GM08714 (cell line): Measurements from ENCODE around the gene PLXNC1.

Source experiments
- H3K4me3 ChIP-seq: fragments of 200-500 bp; sonication (Bioruptor generic); 2 replicates; pipeline ENCODE4 v1.5.1; 2014; ENCODE audit warnings: mild to moderate bottlenecking, low read length, inconsistent platforms
- ZNF274 ChIP-seq: IDR thresholded peaks from 2 replicates; pipeline ENCODE4 v1.6.1; 2012; ENCODE audit warnings: mild to moderate bottlenecking, low read depth, low read length

The PLXNC1 gene

GRCh38 chr12:94229902-94230301 is 81.5 kb downstream of the PLXNC1 start:
- H3K4me3 ChIP-seq, result no peak overlapping the region
- TF ChIP-seq ZNF274, result no peak

DNA sequence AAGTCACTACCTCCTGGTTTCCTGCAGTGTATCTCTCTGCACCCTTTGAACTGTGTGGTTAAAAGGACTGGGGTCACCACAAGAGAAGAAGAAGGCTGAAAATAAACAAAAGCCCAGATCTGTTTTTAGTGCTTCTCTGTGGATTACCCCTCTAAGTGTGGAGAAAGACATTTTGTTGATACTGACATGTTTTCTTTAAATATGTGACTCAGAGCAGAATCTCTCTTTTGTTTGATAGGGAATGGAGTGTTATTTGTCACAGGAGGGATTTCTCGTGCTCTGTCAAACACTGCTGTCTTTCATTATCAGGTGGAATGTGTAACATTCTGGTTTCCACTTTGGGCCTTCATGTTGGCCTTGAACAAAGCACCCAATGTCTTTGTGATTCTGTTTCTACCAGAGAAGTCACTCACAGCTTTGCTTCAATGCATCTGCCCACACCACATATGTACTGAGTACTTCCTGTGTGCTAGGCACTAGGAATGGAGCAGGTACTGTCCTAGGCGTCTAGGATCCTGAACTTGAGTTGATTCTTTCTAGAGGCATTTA is 82.1 kb downstream of the PLXNC1 start:
- H3K4me3 ChIP-seq, result no peak overlapping the region
- no peak for TF ChIP-seq ZNF274

GRCh38 chr12:94231709-94232108 is 83.3 kb downstream of the PLXNC1 start:
- H3K4me3 ChIP-seq, result no peak overlapping the region
- no peak for TF ChIP-seq ZNF274

DNA sequence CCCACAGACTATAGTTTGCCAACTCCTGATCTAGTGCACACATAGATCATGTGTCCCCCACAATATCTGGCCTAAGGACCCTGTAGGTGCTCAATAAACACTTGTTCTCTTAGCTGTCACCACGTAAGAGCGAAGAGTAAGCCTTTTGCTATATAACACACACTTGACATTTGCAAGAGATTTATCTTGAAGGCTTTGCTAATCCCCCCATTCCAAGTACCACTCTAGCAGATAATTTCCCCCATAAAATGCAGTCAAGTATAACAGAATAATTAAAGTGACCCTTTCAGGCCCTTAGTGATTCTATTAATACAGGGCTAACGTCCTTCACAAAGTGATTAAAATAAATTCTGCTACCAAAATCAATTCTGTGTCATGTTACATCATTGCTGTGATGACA is 87.5 kb downstream of the PLXNC1 start:
- no peak overlapping the region for H3K4me3 ChIP-seq
- TF ChIP-seq ZNF274, result no peak

- no peak for TF ChIP-seq ZNF274
Measured at GRCh38 chr12:94239332-94239993, 91.1 kb downstream of the PLXNC1 start.

DNA sequence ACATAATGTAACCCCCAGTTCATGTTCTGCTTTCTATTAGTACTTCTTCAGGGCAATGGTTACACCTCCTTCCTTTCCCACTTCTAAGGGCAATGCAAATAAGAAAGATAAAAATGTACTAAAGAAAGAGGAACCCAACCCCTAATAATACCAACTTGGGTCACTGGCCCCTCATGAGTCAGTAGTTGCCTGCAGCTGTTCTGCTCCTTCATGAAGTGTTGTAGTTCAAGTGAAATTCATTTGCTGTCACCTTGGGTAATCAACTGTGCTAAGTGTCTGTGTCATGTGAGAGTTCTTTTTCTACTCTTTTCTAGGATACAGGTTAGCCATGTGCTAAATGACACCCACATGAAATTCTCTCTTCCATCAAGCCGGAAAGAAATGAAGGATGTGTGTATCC is 91.8 kb downstream of the PLXNC1 start:
- no peak for TF ChIP-seq ZNF274

More at GRCh38 chr12:94239332-94239993, 91.1 kb downstream of the PLXNC1 start:
- H3K4me3 ChIP-seq, result no peak overlapping the region

DNA sequence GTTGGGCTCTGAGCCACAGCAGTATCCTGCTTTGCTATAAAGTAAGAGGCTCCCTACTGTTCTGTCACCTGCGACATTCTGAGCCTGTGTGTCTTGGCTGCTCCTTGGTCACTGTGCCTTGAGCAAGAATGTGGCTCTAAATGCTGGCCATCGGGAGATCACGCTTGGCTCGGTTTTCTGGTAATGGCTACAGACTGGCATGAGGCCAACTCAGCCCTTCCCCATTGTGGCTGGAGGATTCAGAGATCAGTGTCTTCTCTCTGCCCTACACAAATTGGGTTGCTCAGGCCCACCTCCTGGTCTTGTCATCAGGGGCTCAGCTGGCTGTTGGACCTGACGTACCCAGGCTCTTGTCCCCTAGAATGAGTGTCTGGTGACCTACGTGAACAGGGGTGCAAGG is 94.5 kb downstream of the PLXNC1 start:
- no peak overlapping the region for H3K4me3 ChIP-seq
- no peak for TF ChIP-seq ZNF274

More for the DNA sequence above, 91.8 kb downstream of the PLXNC1 start:
- peak overlapping the region; percentile 20; the same call in 1 of the 2 replicates for H3K4me3 ChIP-seq

GRCh38 chr12:94244165-94245133 is 96.1 kb downstream of the PLXNC1 start:
- H3K4me3 ChIP-seq, result no peak overlapping the region; the same call in 1 of the 2 replicates
- no peak for TF ChIP-seq ZNF274

GRCh38 chr12:94245631-94246383 is 97.4 kb downstream of the PLXNC1 start:
- H3K4me3 ChIP-seq, result no peak overlapping the region
- TF ChIP-seq ZNF274, result no peak

GRCh38 chr12:94247246-94247645 is 98.9 kb downstream of the PLXNC1 start:
- no peak for TF ChIP-seq ZNF274

GRCh38 chr12:94248582-94248981 is 100.2 kb downstream of the PLXNC1 start:
- no peak overlapping the region for H3K4me3 ChIP-seq
- no peak for TF ChIP-seq ZNF274

More at GRCh38 chr12:94247246-94247645, 98.9 kb downstream of the PLXNC1 start:
- H3K4me3 ChIP-seq, result no peak overlapping the region

DNA sequence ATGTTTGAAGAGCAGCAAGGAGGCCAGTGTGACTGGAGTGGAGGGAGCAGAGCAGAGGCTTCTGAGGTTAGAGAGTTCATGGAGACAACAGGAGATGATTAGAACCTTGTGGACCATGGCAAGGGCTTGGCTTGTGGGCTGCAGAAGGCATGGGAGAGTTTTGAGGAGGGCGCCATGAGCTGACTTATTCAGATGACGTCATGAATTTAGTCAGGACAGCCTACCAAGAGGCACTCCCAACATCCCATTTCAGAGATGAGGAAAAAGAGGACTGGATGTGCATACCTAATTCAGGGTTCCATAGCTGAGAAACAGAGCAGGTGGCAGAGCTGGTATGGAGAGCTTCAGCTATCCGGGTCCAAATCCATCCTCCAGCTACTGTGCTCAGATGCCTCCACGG is 101.8 kb downstream of the PLXNC1 start:
- TF ChIP-seq ZNF274, result no peak
- no peak overlapping the region for H3K4me3 ChIP-seq

DNA sequence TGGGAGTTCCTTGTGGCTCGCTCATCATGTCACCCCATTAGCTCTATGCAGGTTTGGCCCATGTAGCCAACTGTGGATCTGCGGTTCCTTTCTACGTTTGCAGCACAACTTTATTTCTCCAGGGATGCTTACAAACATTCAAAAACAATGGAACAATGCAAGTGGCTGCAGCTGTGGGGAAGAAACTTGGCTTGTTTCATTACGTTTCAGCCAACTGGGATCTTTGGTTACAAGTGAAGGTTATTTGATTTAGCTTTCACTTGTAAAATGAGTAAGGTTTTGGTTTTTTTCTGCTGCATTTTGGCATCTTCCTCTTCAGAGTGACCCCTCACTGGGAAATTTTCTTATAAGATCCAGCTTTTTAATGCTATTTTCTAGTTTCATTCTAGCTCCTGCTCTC is 105.9 kb downstream of the PLXNC1 start:
- H3K4me3 ChIP-seq, result no peak overlapping the region
- TF ChIP-seq ZNF274, result no peak

GRCh38 chr12:94255006-94255405 is 106.6 kb downstream of the PLXNC1 start:
- no peak overlapping the region for H3K4me3 ChIP-seq
- TF ChIP-seq ZNF274, result no peak

DNA sequence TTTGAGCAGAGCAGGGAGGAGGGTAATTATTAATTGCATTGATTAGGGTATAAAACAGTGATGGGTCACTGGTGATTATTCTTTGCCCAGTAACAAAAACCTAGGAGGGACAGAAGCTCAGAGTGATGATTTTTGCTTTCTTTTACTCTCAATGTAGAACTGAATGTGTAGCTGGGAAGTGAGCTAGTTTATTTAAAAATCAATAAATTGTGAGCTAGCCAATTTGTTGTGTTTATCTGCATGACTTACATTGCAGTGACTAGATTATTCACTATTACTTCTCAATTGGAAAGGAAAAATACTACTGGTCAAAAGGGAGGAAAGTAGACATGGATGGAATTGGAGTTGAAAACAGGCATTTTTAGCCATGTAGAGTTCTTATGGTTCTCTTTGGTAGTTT is 107.1 kb downstream of the PLXNC1 start:
- no peak for TF ChIP-seq ZNF274

More for the DNA sequence above, 107.1 kb downstream of the PLXNC1 start:
- no peak overlapping the region for H3K4me3 ChIP-seq
